GM12875 (cell line): ENCODE results near the gene AOC3.
"Not testable (repeated sequence)": the region's sequence is repeated elsewhere in the genome, so short reads cannot be mapped to it uniquely, and the experiment has no call there.

Experiments used
- H3K4me3 ChIP-seq: one replicate; pipeline ENCODE4 v1.5.1; 2011; ENCODE audit warnings: low read depth, low read length, control low read depth
- CTCF ChIP-seq: IDR thresholded peaks from 2 replicates; pipeline ENCODE4 v1.5.1; 2011; ENCODE audit warnings: low read depth, mild to moderate bottlenecking, control low read depth, inconsistent platforms, low read length, moderate library complexity, borderline replicate concordance; ENCODE audit not compliant: insufficient read depth

Gene AOC3

GRCh38 chr17:42857389-42857788 lies 6.4 kb downstream of the AOC3 start:
- TF ChIP-seq CTCF, result no peak
- H3K4me3 ChIP-seq, result no peak overlapping the region

GRCh38 chr17:42865638-42866094 lies 14.7 kb downstream of the AOC3 start:
- H3K4me3 ChIP-seq, result no peak overlapping the region
- TF ChIP-seq CTCF, result no peak

- H3K4me3 ChIP-seq, result no peak overlapping the region
- no peak for TF ChIP-seq CTCF
Measured at GRCh38 chr17:42866216-42866615, 15.2 kb downstream of the AOC3 start.

GRCh38 chr17:42866631-42867575 lies 15.9 kb downstream of the AOC3 start:
- H3K4me3 ChIP-seq, result no peak overlapping the region
- TF ChIP-seq CTCF, result no peak

- not testable (repeated sequence) for H3K4me3 ChIP-seq
Measured at GRCh38 chr17:42867694-42868261, 16.8 kb downstream of the AOC3 start.

GRCh38 chr17:42868338-42868737 lies 17.3 kb downstream of the AOC3 start:
- H3K4me3 ChIP-seq, result no peak overlapping the region
- TF ChIP-seq CTCF, result no peak

GRCh38 chr17:42871647-42872046 lies 20.6 kb downstream of the AOC3 start:
- no peak overlapping the region for H3K4me3 ChIP-seq
- TF ChIP-seq CTCF, result no peak
